ENCODE data around the gene CREB3. TPM values are rescaled to one million over a fixed set of nuclear protein-coding genes. Genes with fewer than 3 reads are reported as not detected.

CREB3 gene
- total RNA-seq, 1 donor from 2014 or later: 28.8 TPM

DNA sequence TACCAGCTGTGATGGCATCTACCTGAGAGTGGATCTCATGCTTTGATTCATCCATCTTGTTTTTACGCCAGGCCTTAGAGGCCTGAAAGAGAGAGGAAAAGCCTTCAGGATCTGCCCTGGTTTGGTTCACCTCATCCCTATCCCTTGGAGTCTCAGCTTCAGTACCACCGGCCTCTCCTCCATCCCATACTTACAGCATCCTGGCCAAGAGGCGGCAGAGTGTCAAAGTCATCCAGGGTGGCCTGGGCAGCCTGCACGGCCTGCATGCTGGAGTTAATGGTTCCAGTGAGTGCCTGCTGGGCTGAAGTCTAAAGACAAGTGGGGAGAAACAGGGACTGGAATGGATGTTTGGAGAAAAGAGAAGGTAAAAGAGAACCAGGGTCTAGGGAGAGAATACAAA, 12.9 kb upstream of the CREB3 start:
- intact Hi-C loops (cut with DNase I): no loop called here
- DNase-seq (ENCODE audit: low spot score): no peak
- no peak for ATAC-seq

DNA sequence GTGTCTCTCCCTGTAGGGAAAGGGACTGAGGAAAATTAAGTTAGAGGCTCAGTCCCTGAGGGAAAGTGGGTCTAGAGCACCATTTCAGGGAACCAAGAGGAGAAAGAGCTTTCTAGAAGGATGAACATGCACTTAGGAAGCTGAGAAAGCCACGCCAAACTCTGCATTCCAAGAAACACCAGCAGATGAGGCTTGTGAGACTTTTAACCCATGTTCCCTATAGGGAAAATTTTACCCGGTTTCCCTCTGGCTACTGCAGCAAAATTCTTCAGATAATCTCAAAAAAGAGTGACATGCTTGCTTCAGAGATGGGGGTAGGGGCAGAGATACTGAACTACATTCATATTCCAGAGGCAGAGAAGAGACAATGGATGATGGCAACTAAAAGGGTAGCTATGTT, 9.0 kb upstream of the CREB3 start:
- ATAC-seq (no peak), DNase-seq (ENCODE audit: low spot score) (no peak)
- intact Hi-C loops (cut with DNase I): no loop called here

DNA sequence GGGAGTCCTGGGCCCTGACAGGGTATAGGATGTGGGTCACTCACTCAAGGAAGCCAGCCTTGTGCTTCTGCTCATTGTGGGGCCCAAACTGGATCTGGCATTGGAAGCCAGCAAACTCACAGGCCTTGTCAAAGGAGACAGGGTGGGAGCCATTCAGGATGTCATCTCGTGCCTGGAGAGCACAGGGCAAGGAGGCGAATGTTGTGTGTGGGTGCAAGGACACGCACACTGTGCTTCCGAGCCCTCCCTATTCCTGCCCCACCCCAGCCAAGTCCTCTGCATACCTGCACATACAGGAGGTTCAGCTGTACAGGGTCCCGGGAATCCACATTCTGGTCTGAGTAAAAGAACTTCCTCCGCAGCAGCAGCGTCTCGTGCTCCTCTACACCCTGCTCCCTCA, 8.6 kb upstream of the CREB3 start:
- ATAC-seq (no peak), DNase-seq (ENCODE audit: low spot score) (no peak)
- intact Hi-C loops (cut with DNase I): no loop called here

DNA sequence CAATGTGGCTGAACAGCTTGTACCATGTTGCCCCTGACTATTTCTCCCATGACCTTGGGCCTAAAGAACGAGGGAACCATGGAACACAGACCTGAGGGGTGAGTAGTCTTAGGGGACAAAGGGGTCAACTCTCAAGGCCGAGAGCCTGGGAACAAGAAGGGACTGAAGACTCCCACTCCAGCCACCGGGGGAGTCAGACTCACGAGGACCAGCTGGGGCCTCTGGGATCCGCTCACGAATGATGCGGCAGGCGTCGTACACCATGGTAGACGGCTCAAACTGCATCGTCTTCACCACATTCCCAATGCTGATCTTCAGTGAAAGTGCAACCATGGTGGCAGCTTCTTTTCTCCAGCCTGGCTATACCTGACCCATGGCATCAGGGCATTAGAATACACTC, 7.1 kb upstream of the CREB3 start:
- intact Hi-C loops (cut with DNase I): no loop called here
- DNase-seq (ENCODE audit: low spot score) (no peak), ATAC-seq (no peak)

DNA sequence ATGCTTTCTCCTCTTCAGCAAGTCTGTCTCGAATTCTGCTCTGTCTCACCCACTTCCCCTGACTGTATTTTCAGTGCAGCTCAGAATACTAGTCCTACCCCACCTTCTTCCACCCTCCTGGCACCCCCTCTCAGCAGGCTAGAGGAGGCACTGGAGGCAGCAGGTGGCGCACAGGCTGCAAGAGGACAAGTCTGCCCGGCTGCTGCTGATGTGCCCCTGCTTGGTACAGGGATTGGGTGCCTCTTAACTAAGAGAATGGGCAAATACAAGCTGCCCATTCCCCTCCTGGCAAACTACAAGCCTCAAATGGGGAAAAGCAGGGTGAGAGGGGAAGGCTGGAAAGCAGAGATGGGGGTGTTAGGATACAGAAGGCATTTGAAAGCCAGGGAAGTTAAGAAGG, 5.5 kb upstream of the CREB3 start:
- intact Hi-C loops (cut with DNase I): no loop called here
- DNase-seq (ENCODE audit: low spot score): no peak

DNA sequence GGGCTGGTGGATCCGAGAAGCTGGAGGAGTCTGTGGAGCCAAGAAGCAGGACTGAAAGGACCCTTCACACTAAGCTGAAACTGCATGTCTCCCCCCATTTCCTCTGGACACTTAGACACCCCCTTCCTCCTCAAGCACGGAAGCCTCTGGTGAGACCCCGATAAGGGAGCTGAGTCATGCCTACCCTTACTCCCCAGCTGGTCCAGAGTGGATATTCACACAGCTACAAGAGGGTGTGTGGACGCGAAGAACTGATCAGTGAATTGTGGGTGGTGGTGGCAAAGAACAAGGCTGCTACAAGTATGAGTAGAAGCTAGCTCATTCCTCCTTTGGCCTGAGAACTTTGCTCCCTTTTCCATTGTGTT, 4.8 kb upstream of the CREB3 start:
- intact Hi-C loops (cut with DNase I): no loop called here
- ATAC-seq (no peak), DNase-seq (ENCODE audit: low spot score) (no peak)

More for the DNA sequence above, 5.5 kb upstream of the CREB3 start:
- no peak for ATAC-seq

DNA sequence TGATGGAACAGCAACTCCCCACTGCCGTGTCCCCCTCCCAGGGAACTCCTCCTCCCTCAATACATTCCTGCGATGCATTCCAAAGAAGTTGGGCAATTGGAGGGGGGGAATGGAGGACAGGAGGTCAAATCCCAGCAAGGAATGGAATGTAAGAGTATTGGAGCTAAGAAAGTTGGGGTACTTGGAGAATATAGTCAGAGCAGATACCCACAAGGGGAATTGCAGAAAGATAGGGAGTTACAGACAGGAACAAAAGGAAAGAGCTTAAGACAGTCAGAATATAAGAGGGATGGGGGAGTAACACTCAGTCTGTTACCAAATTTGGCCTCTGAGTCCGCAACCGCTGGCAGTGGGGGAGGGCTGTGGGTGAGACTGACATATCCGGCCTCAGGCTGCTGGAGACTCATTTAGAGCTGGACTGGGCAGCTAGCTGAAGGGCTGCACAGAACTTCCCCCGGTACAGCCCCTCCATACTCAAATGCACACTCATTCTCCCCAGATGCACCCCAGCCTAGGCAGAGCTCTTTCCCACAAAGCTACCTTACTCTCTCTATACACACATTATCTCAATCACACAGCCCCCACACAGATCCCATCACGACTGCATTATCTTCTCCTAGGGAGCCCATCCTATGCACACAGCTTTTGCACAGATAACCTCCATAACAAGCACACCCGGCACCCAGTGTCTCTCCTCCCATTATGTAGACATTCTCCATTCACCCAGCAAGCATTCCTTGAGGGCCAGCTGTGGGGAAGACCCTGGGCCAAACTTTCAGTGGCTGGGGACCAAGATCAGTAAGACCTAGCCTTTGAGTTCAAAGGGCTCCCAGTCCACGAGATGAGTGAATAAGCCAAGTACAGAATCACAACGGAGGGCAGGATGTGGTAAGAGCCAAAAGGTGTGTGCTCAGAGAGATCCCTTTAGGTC, 4.2 kb upstream of the CREB3 start:
- DNase-seq (ENCODE audit: low spot score) (peak; percentile 81), ATAC-seq (no peak)
- intact Hi-C loops (cut with DNase I): no loop called here

DNA sequence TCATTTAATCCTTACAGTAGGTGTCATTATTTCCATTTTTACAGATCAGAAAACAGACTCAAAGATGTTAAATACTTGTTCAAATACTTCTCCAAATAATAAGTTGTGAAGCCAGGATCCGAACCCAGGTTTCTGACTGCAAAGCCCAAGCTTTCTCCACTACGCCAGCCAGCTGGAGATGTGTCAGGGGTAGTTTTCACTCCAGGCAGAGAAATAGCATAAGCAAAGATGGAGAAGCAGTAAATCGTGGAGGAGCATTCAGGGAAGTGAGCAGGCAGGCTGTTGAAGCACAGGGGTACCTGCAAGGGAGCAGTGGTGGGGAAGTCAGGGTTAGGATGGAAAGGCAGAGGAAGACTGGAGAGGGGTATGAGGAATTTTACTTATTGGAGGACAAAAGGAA, 3.4 kb upstream of the CREB3 start:
- intact Hi-C loops (cut with DNase I): no loop called here
- no peak for DNase-seq (ENCODE audit: low spot score)
- ATAC-seq: no peak

DNA sequence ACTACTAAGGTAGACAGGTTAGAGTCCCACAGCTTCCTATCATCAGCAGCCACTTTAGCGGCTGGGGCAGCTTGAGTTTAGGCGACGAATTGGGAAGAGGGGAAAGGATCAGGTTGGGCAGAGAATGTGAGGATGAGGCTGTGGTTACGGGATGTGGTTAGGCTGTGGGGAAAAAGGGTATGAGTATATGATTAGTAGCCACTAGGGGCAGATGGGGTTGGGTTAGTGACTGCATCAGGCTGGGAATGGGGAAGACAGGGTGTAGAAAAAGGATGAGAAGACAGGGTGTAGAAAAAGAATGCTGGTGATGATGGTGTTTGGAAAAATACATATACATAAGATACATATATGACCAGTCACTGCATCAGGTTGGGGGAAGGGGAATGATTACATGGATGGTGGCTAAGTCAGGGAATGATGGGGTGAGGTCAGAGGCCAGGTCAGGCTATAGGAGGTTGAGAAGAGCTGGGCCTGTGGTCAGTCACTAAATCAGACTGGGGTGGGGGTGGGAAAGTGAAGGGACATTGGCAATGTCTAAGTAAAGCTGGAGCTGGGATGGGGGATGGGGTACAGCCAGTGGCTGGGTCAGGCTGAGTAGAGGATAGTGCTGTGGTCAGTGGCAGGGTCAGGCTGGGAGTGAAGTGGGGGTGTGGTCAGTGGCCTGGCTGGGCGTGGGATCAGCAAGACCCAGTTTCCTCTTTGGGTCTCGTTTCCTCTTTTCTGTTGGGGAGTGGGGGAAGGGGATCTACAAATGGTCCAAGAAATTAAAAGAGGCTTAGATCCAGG, 2.6 kb upstream of the CREB3 start:
- DNase-seq (ENCODE audit: low spot score): no peak
- no peak for ATAC-seq
- intact Hi-C loops (cut with DNase I): no loop called here

DNA sequence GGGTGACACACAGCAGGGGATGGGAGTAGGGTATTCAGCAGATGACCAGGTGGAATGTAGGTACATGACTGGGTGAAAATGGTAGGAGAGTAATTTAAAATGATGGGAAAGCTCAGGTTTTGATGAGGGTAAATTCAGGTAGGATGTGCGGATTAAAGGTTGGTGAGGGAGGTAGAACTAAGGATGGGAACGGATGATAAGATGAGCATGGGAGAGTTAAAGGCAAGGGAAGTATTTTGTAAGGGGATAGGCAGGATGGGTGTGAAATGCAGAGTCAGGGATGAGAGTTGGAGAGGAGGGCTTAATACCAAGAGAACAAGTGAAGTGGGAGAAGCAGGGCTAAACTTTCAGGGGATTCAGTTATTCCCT, 2.0 kb upstream of the CREB3 start:
- intact Hi-C loops (cut with DNase I): no loop called here
- DNase-seq (ENCODE audit: low spot score) (no peak), ATAC-seq (no peak)

DNA sequence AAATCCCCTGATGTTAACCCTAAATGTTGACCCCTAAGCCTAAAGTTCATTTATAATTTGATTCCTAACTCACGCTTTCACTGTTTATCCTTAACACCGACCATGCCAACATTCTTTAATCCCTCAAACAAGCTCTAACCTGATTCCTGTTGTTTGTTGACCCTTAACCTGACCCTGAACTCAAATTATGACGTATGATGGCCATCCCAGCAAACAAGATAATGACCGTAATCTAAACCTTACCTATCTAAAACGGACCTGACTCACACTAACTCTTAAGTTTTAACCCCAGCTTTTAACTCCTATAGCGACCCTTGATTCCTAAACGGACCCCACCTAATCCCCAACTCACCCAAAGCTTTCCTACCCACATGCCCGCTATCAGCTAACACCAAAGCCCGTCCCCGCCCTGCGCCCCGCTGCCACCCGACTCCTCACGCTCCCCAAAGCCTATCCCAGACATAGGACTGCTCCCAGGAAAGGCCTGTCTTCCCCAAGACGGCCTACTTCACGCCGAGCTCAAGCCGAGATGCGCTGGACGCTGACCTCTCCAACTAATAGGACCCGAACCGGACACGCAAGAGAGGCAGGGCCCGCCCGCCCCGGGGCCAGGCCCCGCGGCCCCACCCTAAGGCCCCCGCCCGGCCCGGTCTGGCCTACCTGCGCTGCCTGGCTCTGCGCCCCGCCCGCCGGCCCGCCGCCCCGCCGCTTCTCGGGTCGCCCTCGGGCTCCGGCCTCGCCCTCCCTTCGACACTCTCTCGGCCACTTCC, 866 bp upstream of the CREB3 start:
- no peak for ATAC-seq
- intact Hi-C loops (cut with DNase I): no loop called here
- DNase-seq (ENCODE audit: low spot score): no peak

DNA sequence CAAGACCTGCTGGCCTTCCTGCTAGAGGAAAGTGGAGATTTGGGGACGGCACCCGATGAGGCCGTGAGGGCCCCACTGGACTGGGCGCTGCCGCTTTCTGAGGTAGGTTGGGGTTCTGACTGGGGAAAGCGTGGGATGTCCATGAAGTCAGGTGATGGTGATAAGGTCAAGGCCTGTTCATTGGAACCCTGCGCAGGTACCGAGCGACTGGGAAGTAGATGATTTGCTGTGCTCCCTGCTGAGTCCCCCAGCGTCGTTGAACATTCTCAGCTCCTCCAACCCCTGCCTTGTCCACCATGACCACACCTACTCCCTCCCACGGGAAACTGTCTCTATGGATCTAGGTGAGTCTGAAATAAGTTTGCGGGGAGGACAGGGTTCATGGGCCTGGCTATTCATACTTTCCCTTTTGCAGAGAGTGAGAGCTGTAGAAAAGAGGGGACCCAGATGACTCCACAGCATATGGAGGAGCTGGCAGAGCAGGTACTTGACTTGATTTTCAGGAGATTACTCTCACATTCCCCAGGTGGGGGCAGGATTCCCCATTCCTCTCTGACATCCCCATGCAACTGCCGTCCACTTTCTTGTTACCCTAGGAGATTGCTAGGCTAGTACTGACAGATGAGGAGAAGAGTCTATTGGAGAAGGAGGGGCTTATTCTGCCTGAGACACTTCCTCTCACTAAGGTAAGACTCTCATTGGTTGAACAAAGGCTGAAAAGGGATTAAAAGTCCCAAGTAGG, 505 bp downstream of the CREB3 start:
- peak; percentile 54 for DNase-seq (ENCODE audit: low spot score)
- intact Hi-C loops (cut with DNase I): no loop called here
- ATAC-seq: peak; percentile 4

DNA sequence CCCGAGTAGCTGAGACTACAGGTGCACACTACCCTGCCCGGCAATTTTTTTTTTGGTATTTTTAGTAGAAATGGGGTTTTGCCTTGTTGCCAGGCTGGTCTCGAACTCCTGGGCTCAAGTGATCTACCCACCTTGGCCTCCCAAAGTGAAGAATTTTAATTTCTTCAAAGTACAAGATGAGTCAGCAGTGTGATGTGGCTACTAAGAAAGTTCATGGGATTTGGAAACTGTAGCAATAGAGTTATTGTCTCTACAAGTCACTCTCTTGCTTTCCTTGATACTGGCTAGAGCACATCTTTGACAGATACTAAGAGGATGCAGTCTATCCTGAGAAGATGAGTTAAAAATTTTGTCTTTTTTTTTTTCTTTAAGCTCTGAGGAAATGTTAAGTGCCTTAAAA, 1.6 kb downstream of the CREB3 start:
- DNase-seq (ENCODE audit: low spot score) (no peak), ATAC-seq (no peak)
- intact Hi-C loops (cut with DNase I): no loop called here

DNA sequence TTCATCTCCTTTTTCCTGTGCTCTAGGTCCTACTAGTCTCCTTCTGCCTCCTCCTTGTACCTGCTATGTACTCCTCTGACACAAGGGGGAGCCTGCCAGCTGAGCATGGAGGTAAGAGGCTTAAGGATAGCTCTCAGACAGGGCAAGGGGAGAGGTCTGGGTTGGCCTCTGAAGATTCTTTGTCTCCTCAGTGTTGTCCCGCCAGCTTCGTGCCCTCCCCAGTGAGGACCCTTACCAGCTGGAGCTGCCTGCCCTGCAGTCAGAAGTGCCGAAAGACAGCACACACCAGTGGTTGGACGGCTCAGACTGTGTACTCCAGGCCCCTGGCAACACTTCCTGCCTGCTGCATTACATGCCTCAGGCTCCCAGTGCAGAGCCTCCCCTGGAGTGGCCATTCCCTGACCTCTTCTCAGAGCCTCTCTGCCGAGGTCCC, 3.8 kb downstream of the CREB3 start:
- ATAC-seq (no peak), DNase-seq (ENCODE audit: low spot score) (peak; percentile 70)
- intact Hi-C loops (cut with DNase I): no loop called here

DNA sequence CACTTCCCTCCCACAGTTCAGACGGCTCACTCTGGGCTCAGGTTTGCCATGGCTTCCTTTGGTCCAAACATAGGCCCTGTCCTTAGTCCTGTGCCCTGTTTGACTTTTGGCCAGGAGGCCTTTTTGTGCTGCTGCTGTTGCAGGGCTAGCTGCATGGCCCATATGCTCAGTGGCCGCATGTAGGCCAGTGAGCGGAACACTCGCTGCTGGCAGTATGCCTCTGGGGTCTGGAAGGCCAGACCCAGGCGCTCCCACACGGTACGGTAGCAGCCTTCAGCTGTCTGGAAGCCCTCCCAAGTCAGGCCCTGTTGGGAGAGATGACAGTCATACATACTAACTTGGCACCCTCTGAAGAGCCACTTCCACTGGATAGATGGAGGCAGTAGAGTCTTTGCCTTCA, 4.7 kb downstream of the CREB3 start:
- intact Hi-C loops (cut with DNase I): no loop called here

DNA sequence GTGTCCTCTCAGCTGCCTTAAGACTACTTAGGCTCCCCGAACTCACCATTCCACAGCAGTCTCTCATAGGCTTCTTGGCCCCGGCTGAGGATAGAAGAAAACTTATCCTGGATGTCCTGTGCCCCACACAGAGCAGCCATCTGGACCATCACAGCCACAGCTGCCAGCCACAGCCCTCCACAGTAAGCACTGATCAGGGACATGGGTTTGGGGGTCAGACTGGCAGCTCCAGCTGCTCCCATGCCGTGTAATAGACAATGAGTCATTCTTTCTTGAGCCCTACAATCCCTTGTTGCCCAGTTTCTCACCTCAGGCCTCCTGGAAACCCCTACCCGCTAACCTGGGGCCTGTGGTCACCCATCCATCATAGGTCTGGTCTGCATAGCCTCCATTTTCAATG, 5.7 kb downstream of the CREB3 start:
- intact Hi-C loops (cut with DNase I): no loop called here
- ATAC-seq: no peak
- DNase-seq (ENCODE audit: low spot score): no peak

More for the DNA sequence above, 4.7 kb downstream of the CREB3 start:
- peak; percentile 46 for DNase-seq (ENCODE audit: low spot score)
- no peak for ATAC-seq

DNA sequence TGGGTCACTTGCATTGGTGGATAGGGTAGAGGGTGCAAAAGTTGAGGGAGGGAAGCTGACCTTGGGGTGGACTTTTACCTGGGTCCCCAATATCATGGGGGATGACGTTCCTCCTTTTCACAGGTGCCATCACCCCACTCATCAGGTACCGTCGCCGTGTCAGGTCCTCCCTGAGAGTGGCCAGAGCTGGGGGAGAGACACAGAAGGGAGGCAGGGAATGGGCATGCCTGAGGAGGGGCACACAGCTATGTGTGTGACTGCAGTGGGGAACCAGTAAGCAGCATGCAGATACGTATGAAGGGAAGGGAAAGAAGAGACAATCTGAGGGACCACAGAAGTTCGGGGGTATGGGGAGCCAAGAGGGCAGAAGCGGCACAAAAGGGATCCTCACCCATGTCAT, 6.5 kb downstream of the CREB3 start:
- no peak for ATAC-seq
- peak; percentile 47 for DNase-seq (ENCODE audit: low spot score)
- intact Hi-C loops (cut with DNase I): no loop called here

DNA sequence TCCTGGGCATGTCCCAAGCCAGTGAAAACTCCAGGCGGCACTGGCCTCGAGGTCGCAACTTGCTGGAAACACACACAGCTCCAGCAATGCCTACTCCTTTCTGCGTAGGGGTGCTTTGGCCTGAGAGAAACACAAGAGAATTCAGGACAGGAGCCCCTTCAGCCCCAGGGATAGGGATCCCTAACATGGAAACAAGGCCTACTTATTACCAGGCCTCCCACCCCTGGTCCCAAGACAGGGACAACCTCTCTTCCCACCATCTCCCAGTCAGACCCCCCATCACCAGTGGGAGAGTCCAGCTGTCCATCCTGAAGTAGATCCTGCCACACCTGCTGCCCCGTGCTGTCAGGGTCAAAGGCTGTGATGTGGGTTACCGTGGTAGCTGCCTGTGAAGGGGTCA, 7.8 kb downstream of the CREB3 start:
- ATAC-seq (no peak), DNase-seq (ENCODE audit: low spot score) (peak; percentile 23)
- intact Hi-C loops (cut with DNase I): no loop called here

DNA sequence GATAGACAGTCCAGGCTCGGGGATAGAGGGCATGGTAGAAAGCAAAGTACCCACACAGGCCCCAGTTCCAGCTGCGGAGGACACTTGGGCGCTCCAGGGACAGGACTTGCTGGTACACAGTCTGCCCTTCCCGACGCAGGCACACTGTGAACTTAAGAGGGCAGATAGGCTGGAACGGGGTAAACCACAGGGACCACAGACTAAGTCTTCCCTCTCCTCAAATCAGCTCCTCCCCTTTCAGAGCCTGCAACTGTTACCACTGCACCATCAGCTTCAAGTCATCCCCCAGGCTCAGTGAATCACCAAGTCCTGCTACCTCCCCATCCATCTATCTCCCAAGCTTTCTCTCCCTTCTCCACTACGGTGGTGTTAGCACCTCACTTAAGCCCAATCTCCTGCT, 9.3 kb downstream of the CREB3 start:
- intact Hi-C loops (cut with DNase I): no loop called here
- ATAC-seq: no peak

More for the DNA sequence above, 9.3 kb downstream of the CREB3 start:
- peak; percentile 49 for DNase-seq (ENCODE audit: low spot score)

Data from sciatic nerve (tissue), 2 donors.